ENCODE results near the gene PITPNC1.
A peak's percentile ranks its signal among the peaks of the same experiment; 100 is the strongest.
"Not testable (repeated sequence)": the region's sequence is repeated elsewhere in the genome, so short reads cannot be mapped to it uniquely, and the experiment has no call there.

PITPNC1 gene

DNA sequence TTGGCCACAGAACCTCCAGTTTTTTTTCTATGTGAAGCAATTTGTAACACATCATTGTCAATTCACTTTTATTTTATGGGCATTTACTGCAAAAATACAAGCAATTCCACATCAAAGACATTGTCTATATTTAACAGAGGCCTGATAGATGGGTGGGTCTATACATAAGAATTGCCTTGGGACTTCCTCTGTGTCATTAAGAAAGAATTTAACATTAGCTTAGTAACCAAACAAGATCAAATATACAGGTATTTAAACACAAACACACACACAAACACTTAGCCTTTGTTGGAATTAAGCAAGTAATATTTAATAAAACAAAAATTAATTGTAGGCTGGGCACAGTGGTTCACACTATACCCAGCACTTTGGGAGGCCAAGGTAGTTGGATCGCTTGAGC, 4.3 kb upstream of the PITPNC1 start:
- DNase-seq, result no peak

DNA sequence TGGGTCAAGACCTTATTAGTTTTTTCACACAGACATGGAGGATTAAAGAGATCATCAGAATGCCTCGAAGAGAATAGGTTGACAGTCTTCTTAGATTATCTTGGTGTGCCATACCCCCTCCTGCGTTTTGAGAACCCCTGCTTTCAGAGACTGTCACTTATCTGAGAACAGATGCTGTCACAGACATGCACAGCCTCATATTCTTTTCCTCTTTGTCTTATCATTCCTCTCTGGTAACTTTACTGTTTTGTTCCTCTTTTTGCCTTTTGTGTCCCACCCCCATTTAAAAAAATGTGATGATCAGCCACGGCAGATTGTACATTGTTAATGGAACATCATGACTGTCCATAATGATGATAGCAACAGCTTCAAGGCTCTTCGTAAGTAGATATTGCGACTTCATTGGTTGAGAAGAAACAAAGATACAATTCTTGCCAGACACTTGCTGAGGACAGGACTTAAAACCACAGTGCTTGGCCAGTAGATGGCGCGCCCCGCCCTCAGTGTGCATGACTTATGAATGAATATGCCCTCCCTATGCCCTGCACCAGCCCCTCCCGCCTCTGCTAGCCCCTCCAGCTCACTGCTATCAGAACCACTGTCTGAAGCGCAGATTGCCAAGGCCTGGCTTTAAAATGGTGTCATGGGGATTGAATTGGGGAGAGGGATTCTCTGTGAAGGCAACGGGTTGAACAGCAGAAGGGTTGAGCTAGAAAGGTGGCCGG, 2.6 kb upstream of the PITPNC1 start:
- peak; percentile 89 to 90 for DNase-seq

DNA sequence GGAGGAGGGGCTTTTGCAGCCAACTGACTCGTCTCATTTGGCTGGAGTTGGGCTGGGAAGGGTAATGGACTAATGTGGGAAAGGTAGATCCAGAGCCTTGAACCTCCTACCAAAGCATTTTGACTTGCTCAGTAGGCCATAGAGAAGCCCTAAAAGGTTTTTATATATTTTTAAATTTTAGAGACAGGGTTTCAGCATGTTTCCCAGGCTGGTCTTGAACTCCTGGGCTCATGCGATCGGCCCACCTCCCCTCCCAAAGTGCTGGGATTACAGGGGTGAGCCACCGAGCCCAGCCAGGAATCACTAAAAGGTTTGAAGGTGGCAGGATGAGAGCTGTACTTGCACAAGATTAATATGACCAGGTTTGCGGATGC, 2.0 kb upstream of the PITPNC1 start:
- no peak for DNase-seq

DNA sequence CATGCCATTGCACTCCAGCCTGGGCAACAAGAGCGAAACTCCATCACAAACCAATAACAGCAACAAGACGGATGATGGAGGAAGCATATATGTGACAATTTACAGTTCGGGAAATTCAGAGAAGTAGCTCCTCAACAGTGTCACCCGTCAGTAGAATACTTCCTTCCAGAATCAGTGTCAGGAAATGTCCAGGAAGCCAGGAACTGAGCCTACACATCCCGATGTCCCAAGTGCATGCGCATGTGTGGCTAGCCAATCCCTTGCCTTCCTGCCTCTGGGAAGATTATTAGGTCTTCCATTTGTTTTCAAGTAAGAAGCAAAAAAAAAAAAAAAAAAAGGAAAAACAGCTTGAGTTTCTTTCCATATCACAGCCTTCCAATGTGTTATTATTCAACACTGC, 1.4 kb upstream of the PITPNC1 start:
- no peak for DNase-seq

DNA sequence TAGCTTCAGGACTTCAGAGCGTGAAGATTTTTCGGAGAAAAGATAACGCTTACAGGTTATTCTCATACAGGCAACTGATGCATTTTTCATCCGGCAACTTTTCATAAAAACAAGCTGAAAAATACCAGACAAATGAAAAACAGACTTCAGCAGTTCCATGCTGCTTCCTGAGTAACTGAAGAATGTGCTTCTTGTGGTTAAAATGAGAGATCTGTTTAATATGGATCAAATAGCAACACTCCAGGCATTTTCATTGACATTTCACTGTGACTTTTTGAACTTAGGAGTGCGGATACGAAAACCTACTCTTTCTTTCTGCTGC, 705 bp upstream of the PITPNC1 start:
- no peak for DNase-seq

DNA sequence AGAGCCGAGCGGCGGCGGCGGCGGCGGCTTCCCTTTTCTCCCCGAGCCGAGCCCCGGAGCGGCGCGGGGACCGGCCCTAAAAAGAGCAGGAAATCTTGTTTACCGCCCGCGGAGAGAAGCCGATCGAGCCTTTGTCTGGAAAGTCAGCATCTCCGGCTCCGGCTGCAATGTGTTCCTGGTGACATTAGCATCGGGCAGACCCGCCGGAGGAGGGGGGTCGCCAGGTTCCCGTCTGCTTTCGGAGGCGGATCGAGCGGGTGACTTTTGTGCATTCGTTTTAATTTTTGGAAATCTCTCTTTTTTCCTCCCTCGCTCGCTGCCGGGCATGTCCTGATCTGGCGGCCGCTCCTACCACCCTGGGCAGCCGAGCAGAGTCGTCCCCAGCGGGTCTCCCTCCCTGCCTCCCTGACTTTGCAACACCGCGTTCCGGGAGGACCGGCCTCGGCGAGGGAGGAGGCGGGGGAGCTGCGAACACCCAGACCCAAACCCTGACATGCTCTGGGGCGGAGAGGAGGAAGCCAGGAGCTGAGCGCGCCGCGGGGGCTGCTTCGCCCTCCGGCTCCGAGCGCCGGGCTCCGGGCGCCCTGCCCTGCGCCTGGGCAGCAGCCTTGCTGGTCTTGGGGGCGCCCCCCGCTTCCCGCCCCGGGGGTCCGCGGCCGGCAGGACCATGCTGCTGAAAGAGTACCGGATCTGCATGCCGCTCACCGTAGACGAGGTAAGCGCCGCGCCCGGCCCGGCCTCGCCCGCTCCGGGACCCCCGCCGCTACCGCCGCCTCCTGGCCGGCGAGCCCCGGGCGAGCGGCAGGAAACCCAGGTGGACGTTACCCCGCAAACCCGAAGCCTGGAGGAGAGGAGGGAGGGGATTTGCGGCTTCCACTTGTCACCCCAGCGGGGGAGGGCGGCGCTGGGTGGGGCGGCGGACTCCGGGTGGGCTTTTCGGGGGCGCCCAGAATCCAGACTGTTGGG, 690 bp downstream of the PITPNC1 start:
- peak; percentile 39 to 43 for DNase-seq

DNA sequence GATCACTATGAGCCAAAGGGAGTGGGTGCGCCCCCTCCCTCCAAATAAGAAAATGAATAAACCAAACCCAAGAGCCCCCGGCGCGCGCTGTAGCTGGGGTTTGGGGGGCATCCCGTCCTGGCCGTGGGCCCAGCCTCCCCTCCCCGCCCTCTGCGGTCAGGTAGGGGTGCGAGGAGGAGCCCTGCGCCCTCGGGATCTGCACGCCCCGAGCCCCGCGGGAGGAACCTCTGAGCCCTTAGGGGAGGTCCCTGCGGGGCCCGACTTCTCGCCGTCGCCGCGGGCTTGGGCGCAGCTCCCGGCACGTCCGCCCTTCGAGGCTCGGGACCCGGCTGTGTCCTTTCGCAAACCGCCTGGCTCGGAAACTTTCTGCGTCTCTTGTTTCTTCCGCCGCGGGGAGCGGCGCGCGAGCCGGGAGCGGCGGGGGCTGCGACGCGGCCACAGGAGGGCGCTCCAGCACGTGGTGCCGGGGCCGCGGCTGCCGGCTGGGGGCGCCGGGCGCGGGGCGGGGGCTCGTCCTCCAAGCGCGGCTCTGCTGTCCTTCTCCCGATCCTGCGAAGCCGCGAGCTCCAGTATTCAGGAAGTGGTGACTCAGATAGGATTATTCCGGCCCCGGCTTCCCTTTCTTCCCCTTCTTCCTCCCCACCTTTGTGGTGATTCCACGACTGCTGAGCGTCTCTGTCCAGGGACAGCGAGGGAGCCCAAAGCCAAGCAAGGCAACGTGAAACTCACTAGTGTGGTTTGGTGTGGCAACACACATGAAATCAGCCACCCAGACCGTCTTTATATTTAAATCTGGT, 1.6 kb downstream of the PITPNC1 start:
- DNase-seq, result peak; percentile 79 to 83

DNA sequence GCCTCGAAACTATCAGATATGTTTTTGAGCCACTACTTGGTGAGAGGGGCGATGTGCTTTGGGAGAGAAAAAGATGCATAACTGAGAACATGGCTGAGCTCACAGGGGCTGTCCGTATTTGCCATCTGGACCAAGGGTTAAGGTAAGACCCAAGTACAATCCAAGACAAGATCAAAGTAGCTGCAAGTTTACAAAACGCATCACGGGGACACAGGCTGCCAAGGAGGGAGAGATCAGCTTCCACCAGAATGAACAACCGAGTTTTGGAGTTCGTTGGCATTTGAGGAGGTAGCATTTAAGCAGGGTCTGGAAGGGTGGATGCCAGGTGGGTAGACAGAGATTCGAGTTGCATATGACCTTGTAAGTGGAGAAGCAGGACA, 2.2 kb downstream of the PITPNC1 start:
- DNase-seq, result no peak

DNA sequence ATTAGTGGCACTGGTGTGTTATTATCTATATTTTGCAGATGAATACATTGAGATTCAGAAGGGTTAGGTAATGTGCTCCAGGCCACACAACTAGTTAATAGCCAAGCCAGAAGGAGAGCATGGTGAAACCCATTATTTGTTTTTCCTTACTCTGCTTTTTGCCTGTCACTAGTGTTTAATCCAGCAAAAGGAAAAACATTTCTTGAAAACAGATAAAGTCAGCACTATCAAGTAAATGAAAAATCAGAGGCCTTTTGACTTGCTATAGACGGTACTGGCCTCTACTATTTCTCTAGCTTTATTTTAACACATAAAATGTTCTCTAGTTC, 4.8 kb downstream of the PITPNC1 start:
- DNase-seq, result no peak

DNA sequence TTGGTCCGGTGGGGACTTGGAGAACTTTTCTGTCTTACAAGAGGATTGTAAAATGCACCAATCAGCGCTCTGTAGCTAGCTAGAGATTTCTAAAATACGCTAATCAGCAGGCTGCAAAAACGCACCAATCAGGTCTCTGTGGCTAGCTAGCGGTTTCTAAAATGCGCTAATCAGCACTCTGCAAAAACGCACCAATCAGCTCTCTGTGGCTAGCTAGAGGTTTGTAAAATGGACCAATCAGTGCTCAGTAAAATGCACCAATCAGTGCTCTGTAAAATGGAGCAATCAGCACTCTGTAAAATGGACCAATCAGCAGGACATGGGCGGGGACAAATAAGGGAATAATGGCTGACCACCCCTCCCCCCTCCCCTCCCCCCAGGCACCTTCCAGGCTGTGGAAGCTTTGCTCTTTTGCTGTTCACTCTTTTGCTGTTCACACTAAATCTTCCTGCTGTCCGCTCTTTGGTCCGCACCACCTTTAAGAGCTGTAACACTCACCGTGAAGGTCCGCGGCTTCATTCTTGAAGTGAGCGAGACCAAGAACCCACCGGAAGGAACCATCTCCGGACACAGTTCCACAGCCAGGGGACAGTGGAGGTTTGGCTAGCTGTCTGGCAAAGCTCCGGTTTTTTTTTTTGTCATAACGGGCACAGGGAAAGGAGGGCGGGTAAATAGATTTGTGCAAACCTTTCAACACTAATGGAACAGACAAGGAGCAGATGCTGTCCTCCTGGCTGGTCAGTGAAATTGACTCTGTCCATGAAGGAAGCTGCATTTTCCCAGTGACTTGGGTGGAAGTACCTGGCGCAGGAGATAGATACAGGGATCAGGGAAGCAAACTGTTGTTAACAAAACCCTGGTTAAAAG, 8.3 kb downstream of the PITPNC1 start:
- no peak for DNase-seq

DNA sequence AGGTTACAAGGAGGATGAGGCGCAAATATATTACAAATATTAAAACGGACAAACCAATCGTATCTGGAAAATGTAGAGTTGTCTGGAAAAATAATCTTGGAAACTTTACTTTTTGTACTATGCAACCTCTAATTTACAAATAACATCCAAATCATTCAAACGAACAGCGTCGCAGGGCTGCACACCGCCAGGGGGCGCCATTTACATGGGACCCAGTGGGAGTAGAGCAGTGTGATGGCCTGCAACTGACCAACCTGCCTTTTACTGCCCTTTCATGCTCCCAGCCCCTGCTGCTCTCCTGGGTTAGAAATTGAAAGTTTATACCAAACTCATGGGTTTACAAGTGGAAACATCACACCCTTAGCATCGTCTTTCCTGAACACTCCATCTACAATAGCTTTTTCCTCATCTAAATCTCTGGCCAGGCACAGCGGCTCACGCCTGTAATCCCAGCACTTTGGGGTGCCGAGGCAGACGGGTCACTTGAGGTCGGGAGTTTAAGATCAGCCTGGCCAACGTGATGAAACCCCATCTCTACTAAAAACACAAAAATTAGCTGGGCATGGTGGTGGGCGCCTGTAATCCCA, 10.0 kb downstream of the PITPNC1 start:
- peak; percentile 46 to 66 for DNase-seq

DNA sequence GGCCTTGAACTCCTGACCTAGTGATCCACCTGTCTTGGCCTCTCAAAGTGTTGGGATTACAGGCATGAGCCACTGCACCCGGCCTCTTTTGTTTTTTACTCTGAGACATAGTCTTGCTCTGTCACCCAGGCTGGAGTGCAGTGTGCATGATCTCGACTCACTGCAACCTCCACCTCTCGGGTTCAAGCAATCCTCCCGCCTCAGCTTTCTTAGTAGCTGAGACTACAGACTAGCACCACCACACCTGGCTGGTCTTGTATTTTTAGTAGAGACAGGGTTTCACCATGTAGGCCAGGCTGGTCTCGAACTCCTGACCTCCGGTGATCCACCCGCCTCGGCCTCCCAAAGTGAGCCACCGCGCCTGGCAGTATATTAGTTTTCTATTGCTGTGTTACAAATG, 11.5 kb downstream of the PITPNC1 start:
- not testable (repeated sequence) for DNase-seq

DNA sequence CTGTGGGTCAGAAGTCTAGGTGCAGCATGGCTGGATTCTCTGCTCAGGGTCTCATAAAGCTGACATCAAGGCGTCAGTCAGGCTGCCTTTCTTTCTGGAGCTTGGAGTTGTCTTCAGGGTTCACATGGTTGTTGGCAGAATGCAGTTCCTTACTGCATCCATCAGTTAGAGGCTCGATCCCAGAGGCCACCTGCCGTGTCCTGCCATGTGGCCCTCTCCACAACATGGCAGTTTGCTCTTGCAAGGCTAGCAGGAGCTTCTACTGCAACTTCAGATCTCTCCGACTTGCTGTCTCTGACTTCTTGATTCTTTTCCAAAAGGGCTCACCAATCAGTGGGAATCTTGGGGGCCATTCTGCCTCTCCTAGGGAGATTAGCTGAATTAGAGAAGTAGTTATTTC, 11.9 kb downstream of the PITPNC1 start:
- no peak for DNase-seq

DNA sequence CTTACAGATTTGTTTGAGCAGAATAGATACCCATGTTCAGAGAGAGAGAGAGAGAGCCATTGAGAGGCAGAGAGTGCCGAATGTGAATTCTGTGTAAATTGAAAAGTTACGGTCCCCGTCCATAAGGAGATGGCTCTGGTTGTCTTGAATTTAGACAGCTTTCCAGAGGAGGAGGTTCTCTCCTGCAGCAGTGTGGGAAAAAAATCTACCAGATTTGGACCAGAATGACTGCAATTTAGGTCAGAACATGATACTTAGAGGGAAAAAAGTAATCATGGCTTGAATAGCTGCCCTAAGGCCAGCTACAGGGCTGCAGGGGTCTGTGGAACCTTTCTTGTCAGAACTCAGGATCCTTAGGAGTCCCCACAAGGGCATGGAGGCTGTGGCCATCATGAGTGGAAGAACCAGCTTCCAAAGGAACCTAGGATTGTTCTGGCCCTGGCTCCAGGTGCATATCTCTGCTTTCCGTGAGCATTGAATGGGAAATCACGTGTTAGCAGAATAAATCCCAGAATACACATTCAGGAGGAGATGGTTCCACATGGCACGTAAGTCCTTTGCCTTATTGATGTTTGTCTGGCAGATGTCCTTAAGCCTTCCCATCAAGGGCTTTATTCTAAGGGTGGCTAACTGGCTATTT, 13.0 kb downstream of the PITPNC1 start:
- DNase-seq, result no peak

DNA sequence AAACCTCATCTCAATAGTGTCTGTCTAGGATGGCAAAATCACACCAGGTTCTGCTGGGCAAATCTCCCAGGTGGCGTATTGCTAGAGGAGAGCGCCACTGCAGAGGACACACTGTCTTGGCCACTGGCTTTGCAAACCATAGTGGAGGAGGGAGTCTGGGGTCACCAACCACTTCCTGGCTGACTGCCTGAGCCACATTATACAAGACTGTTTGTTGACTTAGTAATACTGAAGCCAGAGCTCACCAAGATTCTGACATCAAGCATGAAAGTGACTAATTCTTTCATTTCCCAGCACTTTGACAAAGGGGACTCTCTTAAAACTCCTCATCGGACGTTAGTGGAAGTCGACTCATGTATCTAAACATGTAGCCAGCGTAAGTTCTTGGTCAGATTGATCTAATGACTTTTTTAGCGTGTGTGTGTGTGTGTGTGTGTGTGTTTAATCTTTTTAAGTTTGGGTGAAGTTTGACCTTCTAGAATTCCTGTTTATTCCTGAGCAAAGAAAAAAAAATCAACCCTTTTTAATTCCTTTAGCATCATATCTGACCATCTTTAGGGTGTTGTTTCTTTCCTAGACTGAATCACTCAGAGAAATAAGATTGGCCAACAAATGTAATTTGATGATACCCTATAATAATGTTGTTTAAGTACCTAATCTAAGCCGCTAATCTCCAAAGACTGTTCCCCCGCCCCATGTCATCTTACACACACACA, 13.7 kb downstream of the PITPNC1 start:
- peak; percentile 65 to 70 for DNase-seq

DNA sequence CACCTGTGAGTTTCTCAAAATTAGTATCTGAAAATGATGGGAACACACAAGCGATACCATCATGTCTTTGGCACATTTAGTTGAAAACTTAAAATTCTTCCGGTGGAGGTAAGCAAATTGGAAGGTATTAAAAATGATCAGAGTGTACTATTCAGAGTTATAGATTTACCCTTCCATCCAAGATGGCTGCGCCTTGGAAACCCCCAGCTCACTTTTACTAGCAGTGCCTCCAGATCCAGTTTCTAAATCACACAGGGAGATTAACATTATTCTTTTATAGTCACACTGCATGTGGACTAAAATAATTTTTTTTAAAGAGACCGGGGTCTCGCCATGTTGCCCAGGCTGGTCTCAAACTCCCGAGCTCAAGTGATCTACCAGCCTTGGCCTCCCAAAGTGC, 15.0 kb downstream of the PITPNC1 start:
- DNase-seq, result no peak

DNA sequence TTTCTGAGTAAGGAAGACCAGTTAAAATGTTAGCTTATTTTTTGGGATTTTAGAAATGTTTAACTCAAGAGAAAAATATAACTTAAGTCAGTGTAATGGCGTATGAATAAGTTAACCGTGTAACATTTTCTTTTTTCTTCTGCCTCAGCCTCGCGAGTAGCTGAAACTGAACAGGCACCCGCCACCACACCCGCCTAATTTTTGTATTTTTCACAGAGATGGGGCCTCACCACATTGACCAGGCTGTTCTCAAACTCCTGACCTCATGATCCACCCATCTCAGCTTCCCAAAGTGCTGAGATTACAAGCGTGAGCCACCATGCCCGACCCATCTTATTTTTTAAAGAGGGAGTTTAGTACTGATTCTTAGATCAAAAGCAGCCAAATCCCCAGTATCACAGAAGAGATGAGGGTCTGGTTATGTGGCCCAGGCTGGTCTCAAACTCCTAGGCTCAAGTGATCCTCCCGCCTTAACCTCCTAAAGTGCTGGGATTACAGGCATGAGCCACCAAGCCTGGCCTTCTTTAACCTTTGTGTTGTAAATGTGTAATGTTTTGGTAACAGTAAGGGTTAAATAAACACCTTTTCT, 16.8 kb downstream of the PITPNC1 start:
- no peak for DNase-seq

DNA sequence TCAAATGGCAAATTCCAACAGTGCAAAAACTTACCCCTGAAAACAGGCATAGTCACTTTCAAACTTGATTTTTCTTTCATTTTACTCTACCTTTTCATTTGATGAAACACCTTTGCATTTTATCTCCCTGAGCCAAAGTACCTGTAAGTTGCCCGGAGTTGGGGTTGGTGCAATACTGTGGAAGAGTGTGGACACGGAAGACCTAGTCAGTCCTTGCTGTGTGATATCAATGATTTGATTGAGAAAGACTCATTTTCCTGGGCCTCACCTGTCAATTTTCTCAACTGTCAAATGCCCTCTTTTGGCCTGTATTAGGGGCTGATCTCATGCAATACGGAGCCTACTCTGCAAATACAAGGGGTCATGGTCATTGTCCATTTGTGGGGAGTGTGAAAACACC, 22.6 kb downstream of the PITPNC1 start:
- no peak for DNase-seq

DNA sequence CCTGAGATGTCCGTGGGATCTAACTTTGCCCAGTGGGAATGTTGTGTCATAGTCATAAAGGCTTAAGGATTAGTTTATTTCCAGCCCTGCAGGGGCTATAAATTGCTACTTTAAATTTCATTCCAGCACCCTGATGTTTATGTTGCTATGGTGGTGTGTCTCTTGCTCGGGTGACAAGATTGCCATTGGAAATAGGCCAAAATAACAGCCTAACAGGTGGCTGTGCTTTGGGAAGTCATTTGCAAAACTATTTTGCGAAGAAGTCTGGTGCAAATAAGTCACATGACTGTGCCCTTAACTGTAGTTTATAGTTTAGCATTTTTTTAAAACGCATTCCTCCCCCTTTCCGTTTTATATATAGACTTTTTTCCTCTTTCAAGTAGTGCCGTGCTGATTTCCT, 23.1 kb downstream of the PITPNC1 start:
- DNase-seq, result peak; percentile 36 to 45

DNA sequence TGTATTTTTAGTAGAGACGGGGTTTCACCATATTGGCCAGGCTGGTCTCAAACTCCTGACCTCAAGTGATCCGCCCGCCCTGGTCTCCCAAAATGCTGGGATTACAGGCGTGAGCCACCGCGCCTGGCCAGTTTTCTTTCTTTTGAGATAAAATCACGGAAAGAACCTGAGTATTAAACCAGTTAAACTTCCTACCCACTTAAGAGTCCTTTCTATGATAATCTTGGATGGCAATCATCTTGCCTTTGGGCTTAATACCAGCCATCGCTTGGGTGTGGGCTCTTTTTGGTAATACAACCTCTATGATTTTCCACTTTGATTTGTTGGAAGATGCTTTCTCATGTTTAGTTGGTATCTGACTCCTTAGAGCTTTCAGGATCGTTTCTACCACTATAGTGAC, 24.0 kb downstream of the PITPNC1 start:
- DNase-seq, result no peak

Data from CD4-positive, alpha-beta T cell treated with Interleukin-4 for 1 hour (primary cell).